ENCODE data around the gene FEV.
A peak's percentile ranks its signal among the peaks of the same experiment; 100 is the strongest.

FEV gene

DNA sequence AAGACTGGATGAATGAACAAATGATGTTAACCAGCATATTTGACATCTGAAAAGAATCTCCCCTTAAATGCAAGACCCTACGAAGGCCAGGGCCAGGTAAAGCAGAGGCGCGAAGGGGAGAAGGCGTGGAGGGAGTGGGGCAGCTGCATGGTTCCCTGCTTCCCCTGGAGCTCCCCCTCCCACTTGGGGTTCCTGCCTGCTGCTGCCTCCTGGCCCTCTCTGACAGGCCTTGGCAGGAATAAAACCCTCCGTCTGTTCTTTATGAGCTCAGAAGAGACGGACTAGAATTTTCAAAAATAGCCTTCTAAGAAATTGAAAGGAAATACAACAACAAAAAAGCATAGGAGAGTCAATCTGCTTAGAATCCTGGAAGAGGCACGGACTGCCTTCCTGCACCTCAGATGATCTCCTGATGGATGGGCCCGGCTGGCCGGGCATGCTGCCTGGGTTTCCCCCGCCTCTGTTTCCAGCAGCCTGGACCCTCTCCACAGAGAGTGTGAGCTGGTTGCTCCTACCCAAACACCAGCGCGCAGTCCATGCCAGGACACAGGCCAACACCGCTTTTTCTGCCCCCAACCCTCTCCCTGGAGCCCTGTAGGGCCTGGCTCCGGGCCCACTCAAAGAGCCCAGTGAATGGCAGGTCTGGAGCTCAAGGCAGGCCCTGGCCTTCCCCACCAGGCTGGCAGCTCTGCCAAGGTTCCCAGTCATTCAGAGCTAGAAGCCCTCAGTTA is 32.4 kb upstream of the FEV start:
- DNase-seq (ENCODE audit: low spot score): no peak

DNA sequence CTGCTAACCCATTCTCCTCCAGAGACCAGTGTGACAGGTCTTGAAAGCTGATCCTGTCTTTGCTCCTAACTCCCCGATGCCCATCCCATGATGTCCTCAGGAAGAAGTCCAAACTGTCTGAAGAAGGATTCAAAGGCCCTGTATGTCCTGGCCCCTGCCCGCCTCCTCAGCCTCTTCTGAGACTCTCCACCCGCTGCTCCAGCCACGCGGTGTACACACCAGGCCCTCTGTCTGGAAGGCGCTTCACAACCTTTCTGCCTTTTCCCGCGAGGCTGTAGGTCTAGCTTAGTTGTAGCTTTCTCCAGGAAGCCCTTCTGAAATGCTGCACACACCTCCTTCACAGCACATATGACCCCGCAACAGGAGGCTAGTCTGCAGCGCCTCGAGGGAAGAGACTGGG is 31.7 kb upstream of the FEV start:
- no peak for DNase-seq (ENCODE audit: low spot score)

DNA sequence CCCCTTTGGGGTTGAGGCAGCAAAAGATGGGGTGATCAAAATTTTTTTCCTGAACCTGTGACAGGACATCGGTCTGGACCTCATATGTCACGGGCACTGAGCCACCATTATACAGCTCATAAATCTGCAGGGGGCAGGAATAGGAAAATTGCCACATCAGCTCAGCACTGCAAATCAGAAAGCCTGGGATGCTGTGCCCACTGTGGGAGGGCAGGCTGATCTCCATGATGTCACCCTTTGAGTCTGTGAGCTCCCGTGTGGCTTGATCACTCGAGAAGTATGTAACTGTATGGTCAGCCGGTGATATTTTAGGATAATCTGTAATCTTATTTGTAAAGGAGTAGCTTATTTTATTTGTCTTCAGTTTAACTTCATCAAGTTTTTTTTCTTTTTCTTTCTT is 25.9 kb upstream of the FEV start:
- no peak for DNase-seq (ENCODE audit: low spot score)

DNA sequence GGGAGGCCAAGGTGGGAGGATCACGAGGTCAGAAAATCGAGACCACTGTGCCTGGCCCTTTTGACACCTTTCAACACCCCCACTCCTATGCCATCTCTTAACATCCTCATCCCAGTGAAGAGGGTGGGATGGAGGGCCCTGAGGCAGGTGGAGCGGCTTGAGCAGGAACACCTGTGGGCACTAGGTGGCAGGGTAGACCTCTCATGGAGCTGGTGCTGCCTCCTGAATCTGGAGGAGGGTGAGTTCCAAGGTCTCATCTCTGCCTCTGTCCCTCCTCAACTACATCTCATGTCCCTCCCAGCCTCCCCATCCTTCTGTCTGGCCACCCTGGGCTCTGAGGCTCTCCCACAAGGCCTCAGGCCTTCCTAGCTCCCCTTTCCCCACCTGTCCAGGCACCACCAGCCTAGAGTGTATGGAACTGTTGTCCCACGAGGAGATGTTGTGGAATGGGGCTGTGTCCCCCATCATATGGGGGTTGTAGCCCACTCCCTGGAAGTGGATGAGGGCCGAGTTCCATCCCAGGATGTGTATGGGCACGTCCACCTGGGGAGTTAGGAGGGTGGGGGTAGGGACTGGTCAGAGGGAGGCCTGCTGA is 25.3 kb upstream of the FEV start:
- DNase-seq (ENCODE audit: low spot score): peak; percentile 45

DNA sequence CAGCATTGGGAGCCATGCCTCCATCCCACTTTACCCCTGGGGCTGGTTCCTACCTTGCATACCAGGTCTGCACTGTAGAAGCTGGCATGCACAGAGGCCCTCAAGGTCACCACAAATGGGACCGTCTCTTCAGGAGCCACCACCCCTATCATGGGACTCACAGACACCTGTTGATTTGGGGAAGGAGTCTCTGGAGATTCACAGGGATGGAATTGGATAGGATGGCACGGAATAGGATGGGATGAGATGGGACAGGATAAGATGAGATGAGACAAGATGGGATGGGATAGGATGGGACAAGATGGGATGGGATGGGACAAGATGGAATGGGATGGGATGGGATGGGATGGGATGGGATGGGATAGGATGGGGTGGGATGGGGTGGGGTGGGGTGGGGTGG is 24.3 kb upstream of the FEV start:
- no peak for DNase-seq (ENCODE audit: low spot score)

DNA sequence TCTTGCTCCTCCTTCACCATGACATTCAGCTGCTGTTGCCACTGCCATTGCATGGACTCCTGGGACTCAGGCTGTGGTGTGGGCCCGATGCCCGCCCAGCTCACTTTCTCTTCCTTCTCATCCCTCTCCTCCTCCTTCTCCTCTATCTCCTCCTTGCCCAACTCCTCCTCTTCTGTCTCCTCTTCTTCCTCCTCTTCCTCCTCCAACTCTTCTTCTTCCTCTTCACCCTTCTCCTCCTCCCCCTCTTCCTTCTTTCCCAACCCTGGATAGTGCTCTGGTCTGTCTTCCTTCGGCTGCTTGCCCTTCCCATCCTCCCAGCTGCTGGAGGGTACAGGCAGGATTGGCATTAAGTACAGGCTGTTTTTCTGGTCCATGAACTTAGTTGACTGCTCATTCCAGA is 19.0 kb upstream of the FEV start:
- DNase-seq (ENCODE audit: low spot score): no peak

DNA sequence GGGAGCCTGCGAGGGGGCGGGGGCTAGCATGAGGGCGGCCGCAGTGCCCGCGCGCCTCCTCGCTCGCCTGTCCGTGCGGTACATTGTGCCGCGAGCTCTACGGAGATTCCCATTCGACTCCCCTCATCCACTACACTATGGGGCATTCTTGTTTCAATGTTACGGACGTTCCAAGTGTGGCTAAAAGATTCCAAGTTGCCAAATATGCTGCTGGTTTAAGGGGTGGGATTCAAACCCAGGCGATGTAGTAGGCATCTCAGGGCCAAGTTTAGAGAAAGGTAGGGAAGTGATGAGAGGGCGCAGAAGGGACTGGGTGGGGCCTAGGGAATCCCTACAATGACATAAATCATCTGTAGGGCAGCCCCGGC is 18.3 kb upstream of the FEV start:
- no peak for DNase-seq (ENCODE audit: low spot score)

DNA sequence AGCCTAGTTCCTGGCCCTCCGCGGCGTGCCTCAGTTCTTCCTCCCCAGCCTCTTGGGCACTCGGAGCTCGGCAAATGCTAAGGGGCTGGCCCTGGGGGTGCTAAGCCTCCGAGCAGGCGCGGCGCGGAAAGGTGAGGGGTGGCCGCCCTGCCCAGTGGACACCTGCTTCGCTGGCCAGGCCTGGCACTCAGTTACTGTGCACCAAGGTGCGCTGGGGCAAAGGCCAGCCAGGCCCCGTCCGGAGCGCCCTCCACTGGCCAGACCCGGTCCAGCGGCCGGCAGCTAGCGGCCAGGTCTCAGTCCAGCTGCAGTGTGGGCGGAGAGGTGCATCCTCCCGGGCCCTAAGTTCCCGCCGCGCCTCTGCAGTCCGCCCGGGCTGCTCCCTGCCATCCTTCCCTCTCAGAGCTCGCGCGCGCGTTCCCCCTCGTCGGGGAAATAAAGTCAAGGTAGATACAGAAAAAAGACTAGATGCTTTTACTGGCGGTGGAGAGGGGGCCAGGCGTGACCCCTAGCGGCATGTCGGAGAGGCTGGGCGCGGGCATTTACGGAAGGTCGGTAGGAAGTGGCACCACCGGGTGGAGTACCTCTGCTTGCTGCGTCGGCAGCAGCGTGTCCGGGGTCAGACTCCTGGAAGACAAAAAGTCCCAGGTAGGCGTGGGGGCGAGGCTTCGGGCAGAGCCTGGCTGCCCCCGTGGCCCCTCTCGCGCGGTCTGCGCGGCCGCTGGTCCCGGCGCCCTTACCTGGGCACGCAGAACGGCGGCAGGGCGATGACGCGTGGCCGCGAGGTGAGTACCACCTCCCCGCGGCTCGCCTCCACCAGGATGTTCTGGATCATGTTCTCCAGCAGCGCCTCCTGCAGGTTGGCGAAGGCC is 17.6 kb upstream of the FEV start:
- DNase-seq (ENCODE audit: low spot score): peak; percentile 86

DNA sequence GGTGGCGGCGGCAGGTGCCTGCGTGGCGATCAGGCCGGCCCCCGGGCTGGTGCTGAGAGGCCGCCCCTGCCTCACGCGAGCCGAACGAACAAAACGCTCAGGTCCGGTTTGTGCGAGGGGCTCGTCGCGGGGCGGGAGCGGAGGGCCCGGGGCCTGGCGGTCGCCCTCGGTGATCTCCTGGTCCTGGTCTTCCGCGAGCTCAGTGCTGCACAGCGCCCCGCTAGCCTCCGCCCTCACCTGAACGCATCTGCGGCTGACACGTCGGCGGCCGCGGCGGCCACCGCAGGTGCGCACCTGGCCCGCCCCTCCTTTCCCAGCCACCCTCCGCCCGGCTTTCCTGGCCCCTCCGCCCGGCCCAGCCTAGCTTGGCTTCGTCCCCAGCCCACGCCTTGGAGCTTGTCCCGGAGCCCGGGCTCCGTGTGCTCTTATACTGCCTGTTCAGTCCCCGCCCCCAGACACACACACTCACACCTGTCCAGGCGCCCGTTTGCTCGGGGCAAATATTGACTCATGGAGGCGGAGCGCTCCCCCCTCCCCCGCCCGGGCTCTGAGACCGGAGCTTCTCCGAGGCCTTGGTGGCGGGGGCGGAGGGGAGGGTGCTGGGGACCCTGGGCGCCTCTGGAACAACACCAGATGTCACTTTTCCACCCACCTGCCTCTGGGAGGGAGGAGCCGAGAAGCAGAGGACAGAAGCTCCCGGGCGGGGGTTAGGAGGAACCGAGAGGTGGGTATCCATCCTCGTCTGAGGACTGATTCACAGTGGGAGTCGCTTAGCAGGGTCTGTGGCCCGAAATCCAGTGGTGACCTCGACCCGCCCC is 16.8 kb upstream of the FEV start:
- DNase-seq (ENCODE audit: low spot score): peak; percentile 93

DNA sequence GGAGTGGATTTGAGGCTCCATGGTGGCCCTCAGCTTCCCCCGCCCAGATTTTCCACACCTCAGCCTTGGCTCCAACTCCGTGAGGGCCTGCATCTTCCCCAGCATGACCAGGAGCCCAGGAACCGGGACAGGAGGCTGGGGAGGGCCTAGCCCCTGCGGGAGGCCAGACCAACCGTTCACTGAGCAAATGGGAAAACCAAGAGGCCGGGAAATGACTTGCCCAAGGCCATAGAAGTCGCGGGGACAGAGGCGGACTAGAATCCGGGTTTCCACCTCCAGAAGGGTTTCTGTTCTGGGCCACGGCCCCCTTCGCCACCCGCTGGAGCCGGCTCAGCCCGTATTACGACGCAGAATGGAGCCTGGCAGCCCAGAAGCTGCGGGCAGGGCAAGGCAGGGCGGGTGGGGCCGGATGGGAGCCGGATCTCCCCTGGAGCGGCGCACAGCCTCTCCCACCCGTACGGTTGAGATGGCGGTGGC is 16.2 kb upstream of the FEV start:
- no peak for DNase-seq (ENCODE audit: low spot score)

DNA sequence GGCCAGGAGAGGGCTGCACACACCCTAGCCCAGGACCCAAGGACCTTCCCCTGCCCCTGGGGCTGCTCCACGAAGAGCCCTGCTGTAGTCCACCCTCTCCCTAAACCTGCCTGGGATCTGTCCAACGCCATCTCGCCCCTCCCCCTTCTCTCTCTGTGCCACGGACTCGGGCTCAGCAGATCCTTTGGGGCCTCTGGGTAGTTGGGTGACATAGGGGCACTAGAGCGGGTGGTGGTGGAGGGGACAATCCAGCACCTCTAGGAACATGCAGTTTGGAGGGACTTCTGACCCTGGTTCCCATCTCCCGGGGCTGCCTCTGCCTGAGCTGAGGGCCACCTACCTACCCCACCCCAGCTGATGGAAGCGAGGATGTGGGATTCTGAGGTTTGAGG is 15.6 kb upstream of the FEV start:
- peak; percentile 73 for DNase-seq (ENCODE audit: low spot score)

DNA sequence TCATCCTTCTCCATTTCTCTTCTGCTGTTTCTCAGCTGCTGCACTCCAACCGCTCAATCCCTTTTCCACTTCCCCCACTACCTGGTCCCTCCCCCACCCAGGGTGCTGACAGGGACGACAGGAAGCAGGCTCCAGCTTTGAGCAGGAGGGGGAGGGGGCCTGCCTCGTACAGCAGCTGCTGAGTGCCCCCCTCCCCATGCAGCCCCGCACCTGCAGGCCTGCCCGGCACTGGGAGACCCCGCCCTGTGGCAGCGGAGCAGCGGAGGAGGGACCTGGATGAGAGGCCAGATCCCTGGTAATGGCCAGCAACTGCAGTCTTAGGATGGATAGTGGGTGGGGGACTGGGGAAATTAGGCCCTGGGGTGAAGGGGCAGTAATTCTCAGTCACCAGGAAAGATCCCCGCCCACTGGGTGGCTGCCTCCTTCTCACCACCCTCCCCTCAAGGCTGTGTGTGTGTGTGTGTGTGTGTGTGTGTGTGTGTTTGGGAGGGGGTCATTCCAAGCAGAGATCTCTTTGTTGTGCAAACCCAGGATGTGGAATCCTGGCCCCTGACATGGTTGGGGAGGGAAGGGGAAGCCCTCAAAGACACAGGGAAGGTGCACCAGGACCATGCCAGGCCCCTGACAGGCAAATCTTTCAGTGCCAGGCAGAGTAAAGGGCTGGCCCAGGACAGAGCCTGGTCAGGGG is 15.0 kb upstream of the FEV start:
- DNase-seq (ENCODE audit: low spot score): peak; percentile 98

DNA sequence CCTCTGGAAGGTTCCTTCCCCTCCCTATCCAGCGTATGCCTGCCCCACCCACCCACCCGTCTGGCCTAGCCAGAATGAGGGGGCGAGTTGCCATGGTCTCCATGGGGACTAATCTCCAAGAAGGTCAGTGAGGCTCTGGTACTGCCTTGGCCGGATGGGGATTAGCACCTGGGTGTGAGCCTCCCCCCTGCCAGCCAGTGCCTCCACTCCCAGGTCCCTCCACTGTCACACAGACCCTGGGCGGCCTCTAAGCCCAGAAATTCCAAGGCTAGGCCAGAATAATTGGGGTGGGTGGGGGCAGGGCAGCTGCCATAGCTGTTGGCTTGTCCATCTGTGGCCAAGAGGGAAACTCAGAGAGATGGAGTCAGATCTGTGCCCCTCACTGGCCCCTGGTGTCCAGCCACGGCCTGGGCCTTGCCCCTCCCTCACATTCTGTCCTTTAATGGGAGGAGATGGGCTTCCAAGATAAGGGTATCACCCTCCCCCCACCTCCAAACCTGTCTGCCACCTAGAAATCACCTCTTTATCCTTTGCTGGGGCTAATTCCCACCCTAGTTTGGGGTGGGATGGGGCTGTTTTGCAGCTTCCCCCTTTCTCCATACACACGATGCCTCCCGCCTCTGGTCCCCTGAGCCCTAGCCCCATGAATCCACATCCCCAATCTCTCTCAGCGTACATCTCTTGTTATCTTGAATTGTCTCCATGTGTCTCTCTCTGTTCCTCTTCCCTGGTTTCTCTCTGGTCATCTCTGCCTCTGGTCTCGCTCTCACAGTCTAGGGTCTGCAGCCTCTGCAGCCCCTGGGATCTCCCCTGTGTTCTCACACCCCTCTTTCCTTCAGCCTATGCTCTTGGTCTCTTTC is 14.3 kb upstream of the FEV start:
- DNase-seq (ENCODE audit: low spot score): peak; percentile 74

DNA sequence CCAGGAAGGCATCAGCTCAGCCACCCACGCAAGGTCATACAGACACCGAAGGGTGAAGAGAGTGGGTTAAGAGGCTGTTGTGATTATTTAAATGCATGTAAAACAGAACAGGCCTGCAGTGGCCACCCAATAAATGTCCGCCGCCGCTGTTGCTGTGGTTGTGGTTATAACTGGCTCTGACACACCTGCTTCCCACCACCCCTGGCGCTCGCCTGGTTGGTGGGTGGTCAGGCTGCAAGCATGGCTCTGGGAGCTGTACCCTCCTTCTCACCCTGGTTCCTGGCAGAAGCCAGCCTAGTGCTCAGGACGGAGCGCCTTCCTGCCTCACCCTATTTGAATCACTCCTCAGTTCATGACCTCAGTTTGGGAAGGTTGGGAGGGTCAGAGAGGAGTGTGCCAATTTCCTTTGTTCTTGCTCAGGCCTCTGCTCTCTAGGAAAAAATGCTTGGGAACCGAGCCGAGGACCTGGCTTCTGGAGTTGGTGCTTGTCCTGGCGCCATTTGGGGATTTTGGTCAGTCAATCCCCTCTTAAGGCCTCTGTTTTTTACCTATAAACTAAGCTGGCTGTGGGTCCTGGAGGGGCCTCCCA is 13.5 kb upstream of the FEV start:
- peak; percentile 49 for DNase-seq (ENCODE audit: low spot score)

DNA sequence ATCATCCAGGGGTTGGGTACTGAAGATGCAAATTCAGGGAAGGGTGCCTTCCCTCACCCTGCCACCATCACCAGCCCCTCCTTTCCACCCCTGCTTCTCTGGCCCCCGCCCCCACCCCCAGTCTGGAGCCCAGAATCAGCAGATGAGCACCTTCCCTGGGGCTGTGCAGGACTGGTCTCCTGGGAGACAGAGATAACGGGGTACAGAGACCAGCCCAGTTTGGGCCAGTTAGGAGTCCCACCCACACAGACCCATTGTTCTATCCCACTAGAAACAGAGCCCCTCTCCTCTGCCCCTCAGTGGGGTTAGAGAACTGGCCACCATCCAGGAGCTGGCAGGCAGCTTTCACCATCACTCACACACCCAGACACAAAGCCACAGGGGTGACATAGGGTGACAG is 12.7 kb upstream of the FEV start:
- DNase-seq (ENCODE audit: low spot score): peak; percentile 37

DNA sequence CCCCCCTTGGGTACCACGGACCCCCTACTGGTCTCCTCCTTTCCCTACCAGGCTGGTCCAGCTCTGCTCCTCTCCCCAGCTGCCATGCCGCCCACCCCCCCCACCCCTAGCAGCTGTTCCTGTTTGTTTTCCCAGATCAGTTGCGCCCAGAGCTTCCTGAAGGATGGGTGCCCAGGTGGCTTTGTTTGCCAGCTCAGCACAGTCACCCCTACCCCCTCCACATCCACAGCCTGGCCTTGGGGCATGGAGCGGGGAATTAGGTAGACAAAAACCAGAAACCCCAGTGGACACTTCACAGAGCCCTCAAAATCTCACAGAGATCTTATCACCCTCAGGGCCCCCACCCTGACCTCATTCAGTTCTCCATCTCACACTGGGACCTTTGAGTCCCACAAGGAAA is 12.0 kb upstream of the FEV start:
- peak; percentile 75 for DNase-seq (ENCODE audit: low spot score)

DNA sequence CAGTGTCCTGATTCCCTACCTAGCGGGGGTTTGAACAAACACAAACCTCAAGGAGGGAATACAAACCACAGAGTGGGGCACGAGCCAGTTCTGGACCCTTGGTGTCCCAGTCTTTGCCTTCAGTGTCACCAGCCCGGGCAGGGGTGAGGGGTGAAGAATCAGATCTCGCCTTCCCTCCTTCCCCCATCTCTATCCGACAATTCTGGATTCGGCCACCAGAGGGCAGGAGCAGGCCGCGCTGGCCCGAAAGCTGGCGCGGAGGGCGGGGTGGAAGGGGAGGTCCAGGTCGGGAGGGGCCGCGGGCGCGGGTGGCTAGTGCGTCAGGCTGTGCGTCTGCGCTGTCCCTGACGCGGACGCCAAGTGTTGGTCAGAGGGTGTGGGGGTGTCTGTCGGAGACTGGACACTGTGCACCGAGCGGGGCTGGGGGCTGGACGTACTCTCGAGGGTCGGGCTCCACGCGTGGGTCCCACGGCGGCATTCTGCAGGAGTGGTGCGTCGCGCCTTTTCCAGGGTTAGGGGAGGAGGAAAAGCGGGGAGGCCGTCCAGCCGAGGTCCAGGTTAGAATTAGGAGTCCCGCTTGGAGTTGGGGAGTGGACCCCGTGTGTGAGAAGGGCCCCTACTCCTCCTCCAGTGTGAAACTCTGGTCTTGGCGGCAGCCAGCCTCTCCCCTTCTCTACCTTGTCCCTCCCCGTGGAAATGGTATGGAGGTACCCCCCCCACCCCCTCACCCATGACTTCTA is 11.2 kb upstream of the FEV start:
- peak; percentile 86 for DNase-seq (ENCODE audit: low spot score)

DNA sequence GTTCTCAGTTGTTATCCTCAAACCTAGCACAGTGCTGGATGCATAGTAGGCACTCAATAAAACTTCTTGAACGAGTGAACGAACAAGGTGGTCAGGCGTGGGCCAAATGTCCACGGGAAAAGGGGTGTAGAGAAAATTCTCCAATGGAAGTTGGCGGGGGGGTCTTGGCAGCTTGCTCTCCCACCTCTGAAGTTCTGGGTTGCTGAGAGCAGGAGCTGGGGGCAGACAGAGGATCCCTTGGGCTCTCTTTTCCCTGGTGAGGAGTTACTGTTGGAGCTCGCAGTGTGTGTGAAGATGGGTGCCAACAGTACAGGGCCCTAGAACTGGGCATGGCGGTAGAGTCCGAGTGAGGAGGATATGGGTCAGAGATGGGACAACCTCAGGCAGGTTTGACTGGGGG is 10.6 kb upstream of the FEV start:
- no peak for DNase-seq (ENCODE audit: low spot score)
